Adrenal gland (tissue), 12 donors: Measurements from ENCODE around the gene ROR1. TPM values are rescaled to one million over a fixed set of nuclear protein-coding genes. Genes with fewer than 3 reads are reported as not detected.

Experiments
- DNase-seq, 7 donors: peaks; one replicate each; pipeline ENCODE4 v3.0.0-alpha.2; 2019 to 2020
- H3K27ac ChIP-seq, 5 donors: fragments of 200-600 bp; sonication (generic) in 4 of 5; 1 replicate in 3 of 5; 2 replicates in 2 of 5; pipeline versions ENCODE4 v1.5.1 to v1.8.0; 2016 to 2020; ENCODE audit warnings: mild to moderate bottlenecking in 1 of 5
- H3K27me3 ChIP-seq: fragments of 200-600 bp; 2 replicates; pipeline ENCODE4 v1.8.0; 2021
- H3K36me3 ChIP-seq, 2 donors: fragments of 200-600 bp; replicated peaks in 1 of 2; 1 replicate in 1 of 2; 2 replicates in 1 of 2; pipeline versions ENCODE4 v1.5.1 to v1.8.0; 2018 to 2022
- H3K4me1 ChIP-seq, 2 donors: fragments of 200-600 bp; replicated peaks in 1 of 2; 1 replicate in 1 of 2; 2 replicates in 1 of 2; pipeline versions ENCODE4 v1.5.1 to v1.8.0; 2018 to 2021
- H3K4me3 ChIP-seq, 4 donors: fragments of 200-600 bp; sonication (generic) in 3 of 4; one replicate each; pipeline ENCODE4 v1.5.1; 2016 to 2018
- H3K9me3 ChIP-seq, 3 donors: fragments of 200-600 bp; sonication (generic) in 1 of 3; replicated peaks in 1 of 3; 1 replicate in 2 of 3; 2 replicates in 1 of 3; pipeline versions ENCODE4 v1.5.1 to v1.8.0; 2016 to 2021
- CTCF ChIP-seq, 6 experiments: fragments of 450-650 bp in 4 of 6; fragments of 200-600 bp in 2 of 6; sonication (generic) in 1 of 6; IDR thresholded peaks; 1 replicate in 5 of 6; 2 replicates in 1 of 6; pipeline versions ENCODE4 v1.5.1 to v1.8.0; 2016 to 2021; ENCODE audit warnings: antibody characterized with exemption in 6 of 6, mild to moderate bottlenecking in 2 of 6, moderate library complexity in 1 of 6
- POLR2A ChIP-seq, 2 donors: fragments of 450-650 bp; IDR thresholded peaks; one replicate each; pipeline ENCODE4 v1.6.1; 2017; ENCODE audit warnings: antibody characterized with exemption in 2 of 2, mild to moderate bottlenecking in 2 of 2, moderate library complexity in 1 of 2
- WGBS, 4 donors: extraction: QIAGEN DNeasy Blood & Tissue Kit in 2 of 4; methylation state at CpG; one replicate each; pipeline versions ENCODE4 v1.1.5 to v1.1.7; 2013 to 2017; 5-methylcytosine and 5-hydroxymethylcytosine counted together
- intact Hi-C, 2 donors: fragments of 100-400 bp; cut with DNase I; formaldehyde crosslinking; loops; one replicate each; pipeline versions ENCODE4 v1.14.1 to v1.15.0; 2022 to 2023
- polyA plus RNA-seq, 3 donors: library from polyadenylated mRNA; stranded (reverse); fragments of 200-250 nt in 2 of 3; fragments of 350-450 nt in 1 of 3; fragmentation: Illumina TruSeq in 1 of 3; extraction: RNeasy Lipid Tissue Mini Kit (QIAGEN cat#74804) in 1 of 3; gene quantifications; one replicate each; pipeline ENCODE4 v1.2.3, GENCODE V29; 2013 to 2014
- total RNA-seq, 9 donors: library from RNA; depleted of rRNA in 4 of 9; stranded (reverse); fragments of >200 nt in 4 of 9; fragments of 120-200 nt in 1 of 9; fragmentation: NEBNext Ultra II Directional in 1 of 9; extraction: Animal tissue kit (Norgen Biotek cat#: 25700) in 1 of 9; gene quantifications; one replicate each; pipeline versions ENCODE4 v1.1.0 to v1.2.4, GENCODE V29; 2013 to 2023
- donor health status: healthy with polysubstance abuse.
- donor health status: Bipolar disorder and iron deficiency.
- donor health status: DM: yes; HTN: yes; CAD: no.
- donor health status: DM: no; HTN: no; CAD: no.
- donor health status: DM: no; HTN: no; CAD: no.
- donor health status: DM: yes; HTN: yes; CAD: no.

The ROR1 gene
- total and polyA plus RNA-seq, 12 donors: 0.54 to 4.6 (median 2.6) TPM

DNA sequence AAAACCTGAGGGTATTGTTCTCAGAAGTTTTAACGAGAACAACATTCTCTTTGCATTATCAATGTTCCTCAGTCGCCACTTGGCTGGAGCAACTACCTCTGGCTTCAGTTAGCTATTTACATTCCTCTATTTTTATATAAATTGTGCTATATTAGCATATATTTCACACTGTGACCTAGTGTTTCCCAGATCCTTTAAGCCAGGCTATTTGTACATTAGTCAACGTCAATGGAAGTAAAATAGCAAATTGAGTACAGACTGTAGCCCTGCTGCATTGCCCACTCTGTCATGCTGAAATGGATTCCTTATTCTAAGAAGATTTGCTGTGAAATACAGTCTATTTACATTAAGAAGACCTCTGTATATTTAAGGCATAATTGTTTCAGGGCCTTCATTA, 213.8 kb downstream of the ROR1 start:
- Histone ChIP-seq H3K4me3 (no peak overlapping the region), H3K27ac (no peak overlapping the region), H3K9me3 (no peaks in the 10 kb centered on the region), H3K4me1 (no peaks in the 10 kb centered on the region), H3K36me3 (no peaks in the 10 kb centered on the region), H3K27me3 (no peaks in the 10 kb centered on the region)
- WGBS, 4 donors: 84 to 88% (median 86%) methylated on average over 3 of the region's 3 CpGs
- DNase-seq: no peak
- TF ChIP-seq CTCF (IDR thresholded peaks at IDR 0.05) (no peak), POLR2A (IDR thresholded peaks at IDR 0.05) (no peak)
- intact Hi-C loops: no loop called here

- TF ChIP-seq POLR2A (IDR thresholded peaks at IDR 0.05) (no peak), CTCF (IDR thresholded peaks at IDR 0.05) (no peak)
- Histone ChIP-seq H3K36me3 (no peaks in the 10 kb centered on the region), H3K9me3 (no peaks in the 10 kb centered on the region), H3K27ac (no peak overlapping the region), H3K4me3 (no peak overlapping the region), H3K27me3 (no peaks in the 10 kb centered on the region), H3K4me1 (no peaks in the 10 kb centered on the region)
- intact Hi-C loops: no loop called here
- WGBS, 4 donors: 92 to 96% (median 93%) methylated on average over 2 of the region's 2 CpGs
- DNase-seq: no peak
Measured at GRCh38 chr1:63988941-63989340, 215.1 kb downstream of the ROR1 start.

GRCh38 chr1:63991685-63992084, 217.9 kb downstream of the ROR1 start:
- intact Hi-C loops: no loop called here
- Histone ChIP-seq H3K36me3 (no peaks in the 10 kb centered on the region), H3K27me3 (no peaks in the 10 kb centered on the region), H3K9me3 (no peaks in the 10 kb centered on the region), H3K4me3 (no peak overlapping the region), H3K27ac (no peak overlapping the region), H3K4me1 (no peaks in the 10 kb centered on the region)
- no peak for DNase-seq
- TF ChIP-seq CTCF (IDR thresholded peaks at IDR 0.05) (no peak), POLR2A (IDR thresholded peaks at IDR 0.05) (no peak)
- WGBS, 4 donors: 48 to 93% (median 61%) methylated on average over 2 of the region's 2 CpGs

GRCh38 chr1:64000021-64000420, 226.2 kb downstream of the ROR1 start:
- H3K27ac ChIP-seq: no peak overlapping the region
- intact Hi-C loops: no loop called here
- H3K9me3 ChIP-seq: no peaks in the 10 kb centered on the region
- H3K4me3 ChIP-seq: no peak overlapping the region
- no peaks in the 10 kb centered on the region for H3K27me3 ChIP-seq
- H3K4me1 ChIP-seq: no peaks in the 10 kb centered on the region
- no peak for TF ChIP-seq POLR2A (IDR thresholded peaks at IDR 0.05)
- TF ChIP-seq CTCF (IDR thresholded peaks at IDR 0.05): no peak
- 82 to 93% (median 91%) methylated on average over 3 of the region's 3 CpGs for WGBS, 4 donors
- no peak for DNase-seq
- no peaks in the 10 kb centered on the region for H3K36me3 ChIP-seq
